ENCODE measurements around the gene C4orf54. TPM values are rescaled to one million over a fixed set of nuclear protein-coding genes. Genes with fewer than 3 reads are reported as not detected.

C4orf54 gene
- total RNA-seq, 6 experiments from 2014 or later, result 0.02 to 0.19 (median 0.12) TPM; not detected in 2

- no peak for ATAC-seq
- no peaks in the 10 kb centered on the region for H3K9me3 ChIP-seq
- H3K27me3 ChIP-seq, result no peaks in the 10 kb centered on the region
- WGBS (ENCODE audit: insufficient coverage, low coverage, low lambda C conversion rate, missing lambda C conversion rate), result 79% methylated on average over 1 of the region's 1 CpG
- TF ChIP-seq POLR2A (IDR thresholded peaks at IDR 0.05), result no peak
- TF ChIP-seq CTCF (IDR thresholded peaks at IDR 0.05), result no peak
- H3K4me3 ChIP-seq, result no peak overlapping the region
- H3K36me3 ChIP-seq, result no peaks in the 10 kb centered on the region
- intact Hi-C loops (cut with DNase I), result no loop called here
- H3K27ac ChIP-seq, result no peak overlapping the region
- H3K4me1 ChIP-seq, result no peaks in the 10 kb centered on the region
- no peak for DNase-seq
Measured at GRCh38 chr4:99669084-99669483, 11.5 kb upstream of the C4orf54 start.

GRCh38 chr4:99668472-99668871 lies 10.8 kb upstream of the C4orf54 start:
- no peaks in the 10 kb centered on the region for H3K27me3 ChIP-seq
- no peak for DNase-seq
- no peaks in the 10 kb centered on the region for H3K9me3 ChIP-seq
- no peak for ATAC-seq
- no peaks in the 10 kb centered on the region for H3K36me3 ChIP-seq
- no peak overlapping the region for H3K4me3 ChIP-seq
- H3K4me1 ChIP-seq, result no peaks in the 10 kb centered on the region
- 86% methylated on average over 1 of the region's 1 CpG for WGBS (ENCODE audit: insufficient coverage, low coverage, low lambda C conversion rate, missing lambda C conversion rate)
- no peak overlapping the region for H3K27ac ChIP-seq
- intact Hi-C loops (cut with DNase I), result no loop called here
- TF ChIP-seq CTCF (IDR thresholded peaks at IDR 0.05) (no peak), POLR2A (IDR thresholded peaks at IDR 0.05) (no peak)

GRCh38 chr4:99665983-99666382 lies 8.4 kb upstream of the C4orf54 start:
- Histone ChIP-seq H3K4me3 (no peak overlapping the region), H3K36me3 (no peaks in the 10 kb centered on the region), H3K9me3 (no peaks in the 10 kb centered on the region), H3K27me3 (no peaks in the 10 kb centered on the region), H3K27ac (no peak overlapping the region), H3K4me1 (no peaks in the 10 kb centered on the region)
- no peak for DNase-seq
- WGBS (ENCODE audit: insufficient coverage, low coverage, low lambda C conversion rate, missing lambda C conversion rate), result 31% methylated on average over 1 of the region's 1 CpG
- intact Hi-C loops (cut with DNase I), result no loop called here
- ATAC-seq, result no peak
- TF ChIP-seq CTCF (IDR thresholded peaks at IDR 0.05), result no peak
- TF ChIP-seq POLR2A (IDR thresholded peaks at IDR 0.05), result no peak

- H3K27ac ChIP-seq, result no peak overlapping the region
- H3K4me3 ChIP-seq, result no peak overlapping the region
- H3K36me3 ChIP-seq, result no peaks in the 10 kb centered on the region
- intact Hi-C loops (cut with DNase I), result no loop called here
- TF ChIP-seq CTCF (IDR thresholded peaks at IDR 0.05), result no peak
- H3K27me3 ChIP-seq, result no peaks in the 10 kb centered on the region
- no peak for ATAC-seq
- DNase-seq, result no peak
- H3K4me1 ChIP-seq, result no peaks in the 10 kb centered on the region
- no peaks in the 10 kb centered on the region for H3K9me3 ChIP-seq
Measured at GRCh38 chr4:99664716-99665115, 7.1 kb upstream of the C4orf54 start.

GRCh38 chr4:99661907-99662306 lies 4.3 kb upstream of the C4orf54 start:
- ATAC-seq, result no peak
- no peaks in the 10 kb centered on the region for H3K27me3 ChIP-seq
- no peaks in the 10 kb centered on the region for H3K9me3 ChIP-seq
- H3K36me3 ChIP-seq, result no peaks in the 10 kb centered on the region
- H3K4me3 ChIP-seq, result no peak overlapping the region
- 79% methylated on average over 5 of the region's 5 CpGs for WGBS (ENCODE audit: insufficient coverage, low coverage, low lambda C conversion rate, missing lambda C conversion rate)
- DNase-seq, result no peak
- H3K4me1 ChIP-seq, result no peaks in the 10 kb centered on the region
- intact Hi-C loops (cut with DNase I), result no loop called here
- no peak for TF ChIP-seq POLR2A (IDR thresholded peaks at IDR 0.05)
- TF ChIP-seq CTCF (IDR thresholded peaks at IDR 0.05), result no peak
- no peak overlapping the region for H3K27ac ChIP-seq

Data from right lobe of liver (tissue), 6 donors.